GM12878 (cell line): Measurements from ENCODE around the gene RCAN1. TPM values are rescaled to one million over a fixed set of nuclear protein-coding genes. Genes with fewer than 3 reads are reported as not detected.

ENCODE experiments used
- ATAC-seq: fragments of 200-7000 bp; cut with Tn5 transposase; 3 replicates; pipeline ENCODE4 v1.9.1; 2020; ENCODE audit warnings: mild to moderate bottlenecking, moderate library complexity
- BruUV-seq: library from RNA; stranded (reverse); fragments of 400-500 nt; replicated peaks from 2 replicates; lab custom pipeline; 2021; lab: Mats Ljungman, UMichigan
- CTCF ChIA-PET: fragments of 300-600 bp; sonication (Branson Sonifier 250); formaldehyde crosslinking; extraction: SDS; loops from one replicate; lab custom pipeline; 2021; ENCODE audit warnings: inconsistent platforms; lab: Yijun Ruan, JAX
- POLR2A ChIA-PET: fragments of 350-600 bp; formaldehyde crosslinking; extraction: SDS; loops from one replicate; lab custom pipeline; 2021; ENCODE audit warnings: inconsistent platforms; lab: Charles Lee
- RAD21 ChIA-PET: fragments of 300-600 bp; sonication (Branson Sonifier 250); formaldehyde crosslinking; loops from one replicate; lab custom pipeline; 2023; ENCODE audit warnings: antibody characterized with exemption; ENCODE audit not compliant: unreplicated experiment; lab: Charles Lee
- SMC1A ChIA-PET: fragments of 300-600 bp; sonication (Branson Sonifier 250); formaldehyde crosslinking; loops from one replicate; lab custom pipeline; 2023; ENCODE audit not compliant: unreplicated experiment, uncharacterized antibody; lab: Charles Lee
- DNase-seq: peaks from one replicate; pipeline ENCODE4 v3.0.0-alpha.2; 2011; ENCODE audit warnings: low read depth, low spot score
- FAIRE-seq: peaks from 3 replicates; lab custom pipeline; 2011; peaks lifted over from hg19 to GRCh38; lab: Jason Lieb, UNC
- H2AFZ ChIP-seq: 2 replicates; pipeline ENCODE4 v1.6.0; 2011; ENCODE audit warnings: low read depth, low read length, control low read depth; ENCODE audit not compliant: control insufficient read depth
- H3K27ac ChIP-seq: 2 replicates; pipeline ENCODE4 v1.5.1; 2011; ENCODE audit warnings: control low read depth; ENCODE audit not compliant: control insufficient read depth, insufficient read depth
- H3K27me3 ChIP-seq, 2 experiments: replicated peaks in 1 of 2; 2 replicates each; pipeline versions ENCODE4 v1.6.0 to v1.6.1; 2011; ENCODE audit warnings: low read length in 1 of 2; ENCODE audit not compliant: control insufficient read depth in 2 of 2, insufficient read depth in 2 of 2
- H3K36me3 ChIP-seq, 2 experiments: 2 replicates each; pipeline ENCODE4 v1.5.1; 2011; ENCODE audit warnings: low read length in 1 of 2; ENCODE audit not compliant: control insufficient read depth in 2 of 2, insufficient read depth in 2 of 2
- H3K4me1 ChIP-seq: 2 replicates; pipeline ENCODE4 v1.6.1; 2011; ENCODE audit warnings: mild to moderate bottlenecking, low read length, moderate library complexity, mixed read lengths; ENCODE audit not compliant: control insufficient read depth, insufficient read depth
- H3K4me2 ChIP-seq: 2 replicates; pipeline ENCODE4 v1.6.0; 2011; ENCODE audit warnings: control low read depth; ENCODE audit not compliant: control insufficient read depth, insufficient read depth
- H3K4me3 ChIP-seq: fragments of 200-600 bp; sonication (generic); 2 replicates; pipeline ENCODE4 v1.5.1; 2016
- H3K79me2 ChIP-seq: 2 replicates; pipeline ENCODE4 v1.6.0; 2011; ENCODE audit warnings: low read length; ENCODE audit not compliant: control insufficient read depth, insufficient read depth
- H3K9ac ChIP-seq: 2 replicates; pipeline ENCODE4 v1.8.0; 2011; ENCODE audit warnings: low read length, control low read depth, mixed read lengths; ENCODE audit not compliant: control insufficient read depth, insufficient read depth
- H3K9me3 ChIP-seq: replicated peaks from 3 replicates; pipeline ENCODE4 v1.5.1; 2011; ENCODE audit warnings: mild to moderate bottlenecking, low read length; ENCODE audit not compliant: control insufficient read depth, insufficient read depth
- H4K20me1 ChIP-seq: 2 replicates; pipeline ENCODE4 v1.6.0; 2011; ENCODE audit not compliant: control insufficient read depth, insufficient read depth
- BACH1 ChIP-seq: fragments of 450-650 bp; IDR thresholded peaks from 2 replicates; pipeline ENCODE4 v1.6.1; 2017; ENCODE audit warnings: mild to moderate bottlenecking, borderline replicate concordance
- BCL11A ChIP-seq: IDR thresholded peaks from 2 replicates; pipeline ENCODE4 v1.6.1; 2011; ENCODE audit warnings: low read depth, low read length
- CREM ChIP-seq: IDR thresholded peaks from 2 replicates; pipeline ENCODE4 v1.6.1; 2014; ENCODE audit warnings: antibody characterized with exemption, low read depth
- ETV6 ChIP-seq, 2 experiments: fragments of 450-650 bp in 1 of 2; IDR thresholded peaks in 1 of 2; conservative IDR thresholded peaks in 1 of 2; 2 replicates each; pipeline ENCODE4 v1.6.1; 2014; ENCODE audit warnings: antibody characterized with exemption in 1 of 2, borderline replicate concordance in 1 of 2, low read depth in 1 of 2, mild to moderate bottlenecking in 1 of 2, moderate library complexity in 1 of 2
- FOXM1 ChIP-seq: IDR thresholded peaks from 2 replicates; pipeline ENCODE4 v1.6.1; 2012; ENCODE audit warnings: low read depth, mild to moderate bottlenecking, inconsistent platforms, low read length, moderate library complexity
- HDAC2 ChIP-seq: fragments of 200-600 bp; sonication (generic); IDR thresholded peaks from 2 replicates; pipeline ENCODE4 v1.6.1; 2017
- POLR2A ChIP-seq: IDR thresholded peaks from 2 replicates; pipeline ENCODE4 v1.6.1; 2011; ENCODE audit warnings: low read depth, mild to moderate bottlenecking, low read length
- RB1 ChIP-seq: fragments of 450-650 bp; formaldehyde crosslinking; IDR thresholded peaks from 2 replicates; pipeline ENCODE4 v1.6.1; 2017; ENCODE audit warnings: mild to moderate bottlenecking, borderline replicate concordance
- YY1 ChIP-seq: IDR thresholded peaks from 2 replicates; pipeline ENCODE4 v1.6.1; 2011; ENCODE audit warnings: low read depth, mild to moderate bottlenecking, low read length
- ZNF384 ChIP-seq: IDR thresholded peaks from 2 replicates; pipeline ENCODE4 v1.6.1; 2012; ENCODE audit warnings: low read depth, mild to moderate bottlenecking, low read length, improper control_type of control experiment, borderline replicate concordance
- ZNF622 ChIP-seq: fragments of 450-650 bp; IDR thresholded peaks from 2 replicates; pipeline ENCODE4 v1.6.1; 2017; ENCODE audit warnings: mild to moderate bottlenecking, inconsistent platforms
- WGBS: methylation state at CpG from one replicate; pipeline ENCODE4 v1.1.6; 2016; ENCODE audit warnings: low lambda C conversion rate; ENCODE audit not compliant: insufficient replicate concordance, insufficient coverage; ENCODE audit errors: missing lambda C conversion rate; 5-methylcytosine and 5-hydroxymethylcytosine counted together
- in situ Hi-C: fragments of 300-500 bp; cut with MboI; formaldehyde crosslinking; loops from 9 replicates; pipeline ENCODE4 v1.14.3; 2018; ENCODE audit warnings: mixed read lengths
- intact Hi-C: fragments of 100-400 bp; cut with micrococcal nuclease; formaldehyde crosslinking; loops from one replicate; pipeline ENCODE4 v1.14.2; 2022; ENCODE audit not compliant: unreplicated experiment
- polyA plus RNA-seq, 11 experiments: library from polyadenylated mRNA; depleted of rRNA in 4 of 11; unstranded in 6 of 11; stranded (reverse) in 5 of 11; fragments of >200 nt; fragmentation: Nextera tagmentation in 4 of 11; fragmentation: Illumina TruSeq in 1 of 11; extraction: Ambion mirVana in 4 of 11; extraction: Trizol in 1 of 11; gene quantifications; 1 replicate in 1 of 11; 2 replicates in 10 of 11; pipeline versions ENCODE4 v1.2.1 to v1.2.3, GENCODE V29; 2011 to 2016; ENCODE audit warnings: inconsistent platforms in 2 of 11, missing spikeins in 2 of 11, low read depth in 1 of 11
- total RNA-seq, 4 experiments: library from RNA; depleted of rRNA in 3 of 4; stranded (reverse); fragments of >200 nt in 3 of 4; fragmentation: Illumina TruSeq in 1 of 4; extraction: Trizol in 1 of 4; gene quantifications; 2 replicates each; pipeline versions ENCODE4 v1.2.1 to v1.2.3, GENCODE V29; 2013 to 2021
- TF ChIP-seq, protein P1 (sequence below): IDR thresholded peaks from 2 replicates; pipeline ENCODE4 v1.6.1; 2012; ENCODE audit warnings: low read depth, low read length, improper control_type of control experiment
- TF ChIP-seq, protein P2 (sequence below): fragments of 450-650 bp; conservative IDR thresholded peaks from 2 replicates; pipeline ENCODE4 v1.6.1; 2017; ENCODE audit warnings: mild to moderate bottlenecking, moderate library complexity
- TF ChIP-seq, protein P3 (sequence below): fragments of 450-650 bp; IDR thresholded peaks from 2 replicates; pipeline ENCODE4 v1.6.1; 2017; ENCODE audit warnings: mild to moderate bottlenecking, moderate library complexity

Gene RCAN1
- total and polyA plus RNA-seq, 10 of the 15 experiments (the other 5 are each of a cell fraction or from before 2014, with no cell fraction given), result 2.8 to 12.9 (median 10.5) TPM

DNA sequence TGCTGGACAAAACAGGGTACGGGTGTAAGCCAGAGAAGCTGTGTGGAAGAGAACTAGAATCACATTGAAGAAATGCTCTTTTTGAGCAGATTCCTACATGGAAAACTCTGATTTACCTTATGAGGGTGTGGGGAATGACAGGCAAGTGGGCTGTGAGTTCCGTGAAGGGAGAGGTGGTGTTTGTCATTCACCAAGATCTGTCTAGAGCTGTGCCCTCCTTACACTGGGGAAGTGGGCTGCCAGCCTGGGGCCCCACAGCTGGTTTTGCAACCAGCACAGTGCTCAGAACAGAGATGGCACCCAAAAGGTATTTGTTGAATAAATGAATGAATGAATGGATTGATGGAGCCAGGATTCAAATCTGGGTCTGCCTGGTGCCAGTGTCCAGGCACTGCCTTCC is 10.4 kb downstream of the RCAN1 start:
- FAIRE-seq, result no peak
- CTCF ChIA-PET, result interaction anchor here (1.2 to 6.1 kb wide), 5 partner anchors 9 to 93 kb away, joined by 3 to 216 read pairs (median 5); partner anchors contain the start of gene KCNE1

More for the DNA sequence above, 10.4 kb downstream of the RCAN1 start:
- H3K9me3 ChIP-seq, result no peaks in the 10 kb centered on the region
- intact Hi-C loops (no loop called here), in situ Hi-C loops (no loop called here)
- RAD21 ChIA-PET, result interaction anchor here (1.5 kb wide), 1 partner anchor 13 kb away, joined by 3 read pairs; no protein-coding TSS in a partner anchor
- H3K27me3 ChIP-seq, result no peaks in the 10 kb centered on the region
- no peak for ATAC-seq
- 69% methylated on average over 2 of the region's 2 CpGs for WGBS
- H3K79me2 ChIP-seq, result no peaks in the 10 kb centered on the region
- H3K36me3 ChIP-seq, result no peaks in the 10 kb centered on the region
- SMC1A ChIA-PET, result interaction anchor here (3.2 kb wide), 1 partner anchor 94 kb away, joined by 47 read pairs; the partner anchor contains the start of gene KCNE1
- POLR2A ChIA-PET, result no interaction called here
- no peak for DNase-seq
- no peak overlapping the region for H3K4me3 ChIP-seq
- no peak overlapping the region for H3K27ac ChIP-seq
- no peaks in the 10 kb centered on the region for H4K20me1 ChIP-seq
- no peak overlapping the region for H3K4me2 ChIP-seq
- H3K9ac ChIP-seq, result no peak overlapping the region
- no peaks in the 10 kb centered on the region for H3K4me1 ChIP-seq
- TF ChIP-seq FOXM1 (no peak), ZNF622 (no peak), ZNF384 (no peak), YY1 (no peak), CREM (no peak), POLR2A (no peak), HDAC2 (no peak), RB1 (no peak), ETV6 (conservative IDR thresholded peaks at IDR 0.05 in 1 of 2, IDR thresholded peaks at IDR 0.05 in 1 of 2; ENCODE audit: borderline replicate concordance in 1 of 2, low read depth in 1 of 2) (no peak), BACH1 (no peak), BCL11A (no peak)
- TF ChIP-seq, protein P1, sequence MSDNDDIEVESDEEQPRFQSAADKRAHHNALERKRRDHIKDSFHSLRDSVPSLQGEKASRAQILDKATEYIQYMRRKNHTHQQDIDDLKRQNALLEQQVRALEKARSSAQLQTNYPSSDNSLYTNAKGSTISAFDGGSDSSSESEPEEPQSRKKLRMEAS, result no peak
- TF ChIP-seq, protein P2, sequence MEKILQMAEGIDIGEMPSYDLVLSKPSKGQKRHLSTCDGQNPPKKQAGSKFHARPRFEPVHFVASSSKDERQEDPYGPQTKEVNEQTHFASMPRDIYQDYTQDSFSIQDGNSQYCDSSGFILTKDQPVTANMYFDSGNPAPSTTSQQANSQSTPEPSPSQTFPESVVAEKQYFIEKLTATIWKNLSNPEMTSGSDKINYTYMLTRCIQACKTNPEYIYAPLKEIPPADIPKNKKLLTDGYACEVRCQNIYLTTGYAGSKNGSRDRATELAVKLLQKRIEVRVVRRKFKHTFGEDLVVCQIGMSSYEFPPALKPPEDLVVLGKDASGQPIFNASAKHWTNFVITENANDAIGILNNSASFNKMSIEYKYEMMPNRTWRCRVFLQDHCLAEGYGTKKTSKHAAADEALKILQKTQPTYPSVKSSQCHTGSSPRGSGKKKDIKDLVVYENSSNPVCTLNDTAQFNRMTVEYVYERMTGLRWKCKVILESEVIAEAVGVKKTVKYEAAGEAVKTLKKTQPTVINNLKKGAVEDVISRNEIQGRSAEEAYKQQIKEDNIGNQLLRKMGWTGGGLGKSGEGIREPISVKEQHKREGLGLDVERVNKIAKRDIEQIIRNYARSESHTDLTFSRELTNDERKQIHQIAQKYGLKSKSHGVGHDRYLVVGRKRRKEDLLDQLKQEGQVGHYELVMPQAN, result no peak
- TF ChIP-seq, protein P3, sequence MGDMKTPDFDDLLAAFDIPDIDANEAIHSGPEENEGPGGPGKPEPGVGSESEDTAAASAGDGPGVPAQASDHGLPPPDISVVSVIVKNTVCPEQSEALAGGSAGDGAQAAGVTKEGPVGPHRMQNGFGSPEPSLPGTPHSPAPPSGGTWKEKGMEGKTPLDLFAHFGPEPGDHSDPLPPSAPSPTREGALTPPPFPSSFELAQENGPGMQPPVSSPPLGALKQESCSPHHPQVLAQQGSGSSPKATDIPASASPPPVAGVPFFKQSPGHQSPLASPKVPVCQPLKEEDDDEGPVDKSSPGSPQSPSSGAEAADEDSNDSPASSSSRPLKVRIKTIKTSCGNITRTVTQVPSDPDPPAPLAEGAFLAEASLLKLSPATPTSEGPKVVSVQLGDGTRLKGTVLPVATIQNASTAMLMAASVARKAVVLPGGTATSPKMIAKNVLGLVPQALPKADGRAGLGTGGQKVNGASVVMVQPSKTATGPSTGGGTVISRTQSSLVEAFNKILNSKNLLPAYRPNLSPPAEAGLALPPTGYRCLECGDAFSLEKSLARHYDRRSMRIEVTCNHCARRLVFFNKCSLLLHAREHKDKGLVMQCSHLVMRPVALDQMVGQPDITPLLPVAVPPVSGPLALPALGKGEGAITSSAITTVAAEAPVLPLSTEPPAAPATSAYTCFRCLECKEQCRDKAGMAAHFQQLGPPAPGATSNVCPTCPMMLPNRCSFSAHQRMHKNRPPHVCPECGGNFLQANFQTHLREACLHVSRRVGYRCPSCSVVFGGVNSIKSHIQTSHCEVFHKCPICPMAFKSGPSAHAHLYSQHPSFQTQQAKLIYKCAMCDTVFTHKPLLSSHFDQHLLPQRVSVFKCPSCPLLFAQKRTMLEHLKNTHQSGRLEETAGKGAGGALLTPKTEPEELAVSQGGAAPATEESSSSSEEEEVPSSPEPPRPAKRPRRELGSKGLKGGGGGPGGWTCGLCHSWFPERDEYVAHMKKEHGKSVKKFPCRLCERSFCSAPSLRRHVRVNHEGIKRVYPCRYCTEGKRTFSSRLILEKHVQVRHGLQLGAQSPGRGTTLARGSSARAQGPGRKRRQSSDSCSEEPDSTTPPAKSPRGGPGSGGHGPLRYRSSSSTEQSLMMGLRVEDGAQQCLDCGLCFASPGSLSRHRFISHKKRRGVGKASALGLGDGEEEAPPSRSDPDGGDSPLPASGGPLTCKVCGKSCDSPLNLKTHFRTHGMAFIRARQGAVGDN, result no peak
- H2AFZ ChIP-seq, result no peak overlapping the region
- no TSS peak for BruUV-seq
